Measurements from ENCODE around the gene ANGPTL8.

The ANGPTL8 gene

DNA sequence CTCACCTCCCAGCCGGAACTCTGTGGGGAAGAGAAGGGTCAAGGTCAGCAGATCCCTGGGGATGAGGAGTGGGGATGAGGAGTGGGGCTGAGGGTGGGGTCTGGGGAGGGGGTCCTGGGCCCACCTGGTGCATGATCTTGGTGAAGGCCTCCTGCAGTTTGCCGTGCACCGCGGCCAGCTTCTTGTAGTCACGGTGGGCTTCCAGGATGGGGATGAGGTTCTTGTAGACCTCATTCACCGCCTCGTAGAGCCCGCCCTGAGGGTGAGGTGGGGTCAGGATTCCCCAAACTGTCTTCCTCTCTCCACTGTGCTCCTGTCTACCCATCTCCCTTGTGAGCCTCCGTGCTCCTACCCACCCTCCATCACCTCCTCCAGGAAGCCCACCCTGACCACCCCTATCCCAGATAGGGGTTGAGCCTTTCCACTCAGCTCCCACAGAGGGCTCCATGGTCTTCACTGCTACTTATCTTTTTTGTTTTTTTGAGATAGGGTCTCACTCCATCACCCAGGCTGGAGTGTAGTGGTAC is 35.3 kb upstream of the ANGPTL8 start:
- no peak for DNase-seq

- no peak for DNase-seq
These were observed 34.5 kb upstream of the ANGPTL8 start for GRCh38 chr19:11204943-11205349.

GRCh38 chr19:11205939-11206570 is 33.4 kb upstream of the ANGPTL8 start:
- DNase-seq: no peak

DNA sequence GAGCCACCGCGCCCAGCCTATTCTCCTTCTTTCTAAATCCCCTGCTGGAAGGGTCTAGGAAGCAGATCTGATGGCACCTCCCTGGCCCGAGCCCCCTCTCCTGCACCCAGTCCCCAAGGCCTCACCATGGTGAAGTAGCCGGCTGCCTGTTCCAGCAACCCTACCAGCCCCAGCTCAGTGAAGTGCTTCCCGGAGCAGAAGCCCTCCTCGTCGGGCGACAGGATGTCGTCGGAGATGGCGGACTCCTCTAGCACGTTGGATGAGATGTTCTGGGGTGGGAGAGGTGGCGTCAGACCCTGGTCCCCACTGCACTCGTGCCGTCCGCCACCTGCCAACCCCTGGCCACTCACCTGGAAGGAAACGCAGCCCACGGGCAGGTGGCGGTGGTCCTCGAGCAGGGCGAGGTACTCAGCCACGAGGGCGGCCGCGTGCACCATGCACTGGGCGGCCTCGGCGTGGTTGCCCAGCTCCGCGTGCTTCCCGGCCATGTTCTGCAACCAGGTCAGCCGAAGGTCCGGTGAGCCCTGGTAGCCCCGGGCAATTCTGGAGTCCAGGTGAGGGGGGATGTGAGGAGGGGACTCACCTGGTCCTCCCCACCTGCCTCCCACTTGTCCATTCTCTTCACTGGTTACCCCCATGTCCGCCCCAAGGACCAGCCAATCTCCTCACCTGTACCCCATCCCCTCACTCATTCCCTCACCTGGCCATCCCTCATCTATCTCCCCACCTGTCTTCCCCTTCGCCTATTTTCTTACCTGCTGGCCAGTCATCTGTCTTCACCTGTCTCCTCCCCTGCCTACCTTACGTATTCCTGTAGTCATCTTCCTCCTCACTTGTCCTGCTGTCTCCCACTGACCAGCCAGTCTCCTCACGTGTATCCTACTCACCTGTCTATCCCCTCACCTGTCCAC is 30.6 kb upstream of the ANGPTL8 start:
- no peak for DNase-seq

DNA sequence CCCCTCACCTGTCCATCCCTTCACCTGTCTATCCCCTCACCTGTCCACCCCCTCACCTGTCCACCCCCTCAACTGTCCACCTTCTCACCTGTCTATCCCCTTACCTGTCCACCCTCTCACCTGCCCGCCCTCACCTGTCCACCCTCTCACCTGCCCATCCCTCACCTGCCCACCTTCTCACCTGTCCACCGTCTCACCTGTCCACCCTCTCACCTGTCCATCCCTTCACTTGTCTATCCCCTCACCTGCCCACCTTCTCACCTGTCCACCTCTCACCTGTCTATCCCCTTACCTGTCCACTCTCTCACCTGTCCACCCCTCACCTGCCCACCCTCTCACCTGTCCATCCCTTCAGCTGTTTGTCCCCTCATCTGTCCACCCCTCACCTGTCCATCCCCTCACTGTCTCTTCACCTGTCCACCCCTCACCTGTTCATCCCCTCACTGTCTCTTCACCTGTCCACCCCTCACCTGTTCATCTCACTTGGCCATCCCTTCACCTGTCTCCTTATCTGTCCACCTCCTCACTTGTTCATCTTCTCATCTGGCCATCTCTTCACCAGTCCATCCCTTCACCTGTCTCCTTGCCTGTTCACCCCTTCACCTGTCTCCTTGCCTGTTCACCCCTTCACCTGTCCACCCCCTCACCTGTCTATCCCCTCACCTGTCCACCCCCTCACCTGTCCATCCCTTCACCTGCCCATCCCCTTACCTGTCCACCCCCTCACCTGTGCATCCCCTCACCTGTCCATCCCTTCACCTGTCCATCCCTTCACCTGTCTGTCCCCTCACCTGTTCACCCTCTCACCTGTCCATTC is 29.4 kb upstream of the ANGPTL8 start:
- no peak for DNase-seq

DNA sequence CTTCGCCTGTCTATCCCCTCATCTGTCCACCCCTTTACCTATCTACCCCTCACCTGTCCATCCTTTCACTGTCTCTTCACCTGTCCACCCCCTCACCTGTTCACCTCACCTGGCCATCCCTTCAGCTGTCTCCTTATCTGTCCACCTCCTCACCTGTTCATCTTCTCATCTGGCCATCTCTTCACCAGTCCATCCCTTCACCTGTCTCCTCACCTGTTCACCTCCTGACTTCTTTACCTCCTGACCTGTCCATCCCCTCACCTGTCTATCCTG is 28.8 kb upstream of the ANGPTL8 start:
- DNase-seq: no peak

DNA sequence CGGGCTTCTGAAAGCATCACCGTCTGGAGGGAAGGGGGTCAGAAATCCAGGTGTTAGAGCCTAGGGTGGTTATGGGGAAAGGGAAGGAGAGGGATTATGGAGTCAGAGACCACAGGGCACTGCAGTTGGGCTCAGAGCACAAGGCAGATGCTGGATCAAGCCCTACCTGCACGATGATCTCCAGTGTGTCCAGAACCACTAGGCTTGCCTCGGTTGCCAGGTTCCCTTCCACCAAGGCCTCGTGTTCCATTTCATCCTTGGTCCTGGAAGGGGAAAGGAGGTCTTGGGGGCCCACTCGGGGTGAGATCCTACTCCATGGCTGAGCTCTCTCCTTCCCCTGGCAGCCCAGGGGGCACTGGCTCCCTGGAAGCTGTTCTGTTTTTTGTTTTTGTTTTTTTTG is 25.0 kb upstream of the ANGPTL8 start:
- DNase-seq: no peak

- no peak for DNase-seq
These were observed 18.3 kb upstream of the ANGPTL8 start for GRCh38 chr19:11221082-11221598.

GRCh38 chr19:11223200-11223599 is 16.2 kb upstream of the ANGPTL8 start:
- DNase-seq: no peak

GRCh38 chr19:11224429-11224828 is 15.0 kb upstream of the ANGPTL8 start:
- DNase-seq: no peak

GRCh38 chr19:11225172-11225571 is 14.2 kb upstream of the ANGPTL8 start:
- DNase-seq: no peak

DNA sequence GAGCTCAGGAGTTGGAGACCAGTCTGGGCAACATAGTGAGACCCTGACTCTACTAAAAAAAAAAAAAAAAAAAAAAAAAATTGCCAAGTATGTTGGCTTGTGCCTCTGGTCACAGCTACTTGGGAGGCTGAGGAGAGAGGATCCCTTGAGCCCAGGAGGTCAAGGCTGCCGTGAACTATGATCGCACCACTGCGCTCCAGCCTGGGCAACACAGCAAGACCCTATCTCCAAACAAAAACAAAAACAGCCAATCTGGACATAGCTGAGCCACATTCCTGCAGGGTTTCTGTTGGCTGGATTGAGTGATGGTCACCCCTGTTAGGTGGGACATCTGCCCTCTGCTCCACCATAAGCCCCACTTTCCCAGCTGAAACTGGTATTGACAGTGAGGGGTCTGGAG is 13.6 kb upstream of the ANGPTL8 start:
- DNase-seq: no peak

DNA sequence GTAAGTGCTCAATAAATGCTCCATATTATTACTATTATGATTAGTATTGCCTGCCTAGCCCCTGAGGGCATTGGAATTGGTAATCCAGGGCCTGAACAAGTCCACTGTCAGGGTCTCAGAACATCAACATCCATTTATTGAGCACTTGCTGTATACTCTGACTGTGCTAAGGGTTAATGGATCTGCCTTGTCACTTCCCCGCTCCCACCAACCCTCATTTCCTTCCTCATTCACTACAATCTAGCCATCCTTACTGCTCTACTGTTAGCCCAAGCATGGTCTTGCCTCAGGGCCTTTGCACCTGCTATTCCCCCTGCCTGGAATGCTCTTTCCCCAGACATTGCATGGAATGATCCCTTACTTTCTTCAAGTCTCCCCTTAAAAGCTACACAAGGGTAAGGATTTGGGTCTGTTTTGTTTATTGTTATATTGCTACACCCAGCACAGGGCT is 12.7 kb upstream of the ANGPTL8 start:
- no peak for DNase-seq

- DNase-seq: peak in 1 of 2 experiments; percentile 15
These were observed 12.1 kb upstream of the ANGPTL8 start for GRCh38 chr19:11227195-11227886.

- DNase-seq: no peak
These were observed 8.6 kb upstream of the ANGPTL8 start for GRCh38 chr19:11230621-11231386.

GRCh38 chr19:11232555-11232954 is 6.9 kb upstream of the ANGPTL8 start:
- DNase-seq: no peak

GRCh38 chr19:11233073-11233472 is 6.3 kb upstream of the ANGPTL8 start:
- no peak for DNase-seq

DNA sequence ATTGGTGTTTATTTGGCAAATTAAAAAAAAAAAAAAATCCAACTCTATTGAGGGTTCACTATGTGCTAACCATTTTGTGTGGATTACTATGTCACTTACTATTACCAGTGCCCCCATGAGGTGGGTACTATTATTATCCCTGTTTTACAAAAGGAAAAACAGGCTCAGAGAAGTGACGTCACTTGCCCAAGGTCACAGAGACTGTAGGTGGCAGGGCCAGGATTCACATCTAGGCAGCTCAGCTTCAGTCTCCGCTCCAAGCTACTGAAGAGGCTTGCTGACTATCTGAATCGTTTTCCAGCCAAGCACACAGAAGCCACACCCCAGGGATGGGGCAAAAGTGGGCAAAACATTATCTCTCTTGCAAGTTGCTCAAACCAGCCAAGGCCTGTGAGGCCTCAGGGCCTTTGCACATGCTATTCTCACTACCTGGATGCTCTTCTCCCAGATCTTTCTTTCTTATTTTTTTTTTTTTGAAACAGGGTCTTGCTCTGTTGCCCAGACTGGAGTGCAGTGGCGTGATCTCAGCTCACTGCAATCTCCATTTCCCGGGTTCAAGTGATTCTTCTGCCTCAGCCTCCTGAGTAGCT is 4.8 kb upstream of the ANGPTL8 start:
- DNase-seq: no peak

DNA sequence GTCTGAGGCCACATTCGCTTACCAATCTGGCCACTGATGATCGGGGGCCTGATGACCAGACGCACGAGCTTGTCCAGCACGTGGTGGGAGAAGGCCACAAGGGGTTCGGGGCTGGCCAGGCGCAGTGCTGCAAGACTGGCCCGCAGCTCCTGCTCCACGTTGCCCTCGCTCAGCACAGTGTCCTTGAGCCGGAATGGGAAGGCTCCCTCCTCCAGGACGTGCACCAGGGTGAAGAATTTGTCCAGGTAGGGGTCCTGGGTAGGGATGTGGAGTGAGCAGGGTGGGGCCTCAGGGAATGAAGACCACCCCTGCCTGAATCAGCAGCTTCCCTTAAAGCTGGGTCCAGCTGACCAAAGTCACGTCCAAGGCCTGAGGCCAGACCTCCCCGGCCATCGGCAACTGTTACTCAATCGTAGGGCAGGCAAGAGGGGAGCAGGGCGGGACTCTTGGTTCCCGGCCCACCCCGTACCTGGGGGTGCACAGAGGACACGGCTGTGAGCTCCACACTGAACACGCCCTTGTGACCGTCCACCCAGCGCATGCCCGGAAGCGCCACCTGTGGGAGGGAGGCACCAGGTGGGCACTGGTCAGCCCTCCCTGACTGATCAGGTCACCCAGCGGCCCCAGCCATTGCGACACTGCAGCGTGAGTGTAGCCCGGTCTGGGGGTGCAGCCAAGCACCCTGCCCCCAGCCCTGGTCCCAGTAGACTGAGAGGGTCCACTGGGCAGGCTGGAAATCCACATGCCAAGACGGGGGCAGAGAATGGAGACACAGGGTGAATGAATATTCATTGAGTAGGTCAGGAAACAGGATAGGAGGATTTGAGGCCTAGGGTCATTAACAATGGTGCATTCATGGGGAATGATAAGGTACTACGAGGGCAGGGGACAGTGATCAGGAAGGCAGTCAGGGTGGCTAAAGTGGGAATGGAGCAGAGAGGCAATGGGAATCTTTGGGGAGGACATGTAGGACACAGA is 2.8 kb upstream of the ANGPTL8 start:
- no peak for DNase-seq

DNA sequence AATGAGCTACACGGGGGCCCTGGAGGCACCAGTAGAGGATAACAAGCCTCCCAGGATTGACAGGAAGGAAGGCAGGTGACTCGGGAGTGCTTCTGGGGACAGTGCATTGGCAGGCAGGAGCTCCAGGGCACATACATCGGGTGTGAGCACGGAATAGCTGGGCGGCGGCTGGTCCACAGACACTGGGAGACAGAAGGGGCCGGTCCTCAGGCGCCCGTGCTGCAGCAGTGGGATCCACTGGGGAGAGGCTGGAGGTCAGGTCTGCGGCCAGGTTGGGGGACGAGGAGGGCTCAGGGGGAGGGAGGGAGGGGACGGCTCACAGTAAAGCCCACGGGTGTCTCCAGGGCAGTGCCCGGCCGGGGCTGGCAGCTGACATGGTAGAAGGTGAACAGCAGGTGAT is 2.1 kb upstream of the ANGPTL8 start:
- no peak for DNase-seq
